Hematopoietic multipotent progenitor cell treated with erythropoietin and hydrocortisone succinate and interleukin-3 and kit ligand, for 6 days (in vitro differentiated cells): ENCODE data around the gene ROM1.
A peak's percentile ranks its signal among the peaks of the same experiment; 100 is the strongest.

ENCODE experiments used
- DNase-seq: peaks from one replicate; pipeline ENCODE4 v3.0.0-alpha.2; 2015

ROM1 gene

GRCh38 chr11:62588966-62589637 is 24.0 kb upstream of the ROM1 start:
- DNase-seq, result peak; percentile 66

DNA sequence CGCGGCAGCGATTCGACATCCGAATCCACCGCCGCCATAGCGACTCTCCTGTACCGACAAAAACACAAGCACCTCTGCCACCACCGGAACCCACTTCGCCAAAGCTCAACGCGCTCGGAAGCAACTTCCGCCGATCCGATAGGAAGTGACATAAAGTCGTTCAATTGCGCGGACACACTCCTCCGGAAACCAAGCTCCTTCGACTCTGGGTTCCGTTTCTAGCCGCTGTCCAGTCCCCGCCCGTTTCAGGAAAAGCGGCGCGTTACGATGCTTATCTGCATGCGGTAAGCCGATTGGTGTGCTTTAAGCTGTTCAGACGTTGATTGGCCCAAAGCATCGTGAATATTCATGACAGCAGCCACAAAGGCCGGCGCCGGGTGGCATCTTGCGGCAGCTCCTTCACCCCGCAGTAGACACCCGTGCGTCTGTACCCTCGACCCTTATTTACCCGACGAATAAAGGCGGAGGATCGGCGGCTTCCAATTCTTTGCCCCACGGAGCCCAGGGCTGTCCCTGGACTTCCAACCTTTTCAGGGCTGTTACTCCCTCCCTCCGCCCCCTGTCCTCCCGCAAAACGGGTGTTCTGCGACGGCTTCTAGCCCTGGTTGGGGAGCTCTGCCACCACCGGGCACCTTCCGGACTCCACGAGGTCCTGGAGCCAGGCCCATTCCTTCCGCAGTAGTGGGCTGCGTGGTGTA is 21.5 kb upstream of the ROM1 start, which contains the start of gene TUT1:
TUT1 (minus strand) TSS at position 76 of the 698 bp plus-strand sequence; CDS start at position 38, 38 bp downstream.
- peak; percentile 100 for DNase-seq

- DNase-seq, result peak; percentile 71
Measured at GRCh38 chr11:62592146-62592815, 20.8 kb upstream of the ROM1 start.

- DNase-seq, result no peak
Measured at GRCh38 chr11:62592989-62593421, 20.1 kb upstream of the ROM1 start.

GRCh38 chr11:62593434-62594044 is 19.5 kb upstream of the ROM1 start:
- DNase-seq, result peak; percentile 96

DNA sequence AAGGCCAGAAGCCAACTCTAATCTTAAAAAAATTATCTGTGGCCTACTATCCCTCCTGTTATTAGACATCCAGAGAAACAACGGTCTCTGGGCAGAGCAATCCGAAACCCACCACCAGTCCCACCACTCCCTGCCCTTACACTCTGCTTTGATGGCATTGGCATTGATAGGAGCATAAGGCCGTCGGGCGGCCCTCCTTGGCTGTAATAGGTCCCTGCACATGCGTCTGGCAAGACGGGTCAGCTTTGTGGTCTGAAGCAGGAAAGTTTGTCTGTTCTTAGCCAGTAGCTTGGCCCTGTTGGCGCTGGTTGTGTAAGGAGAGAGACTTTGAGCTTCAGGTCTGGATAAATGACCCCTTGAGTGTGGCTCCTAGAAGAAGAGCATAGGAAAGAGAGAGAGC is 17.9 kb upstream of the ROM1 start:
- no peak for DNase-seq

- peak; percentile 100 for DNase-seq
Measured at GRCh38 chr11:62599069-62599696, 13.9 kb upstream of the ROM1 start.

GRCh38 chr11:62599901-62600300 is 13.2 kb upstream of the ROM1 start:
- peak; percentile 41 for DNase-seq

DNA sequence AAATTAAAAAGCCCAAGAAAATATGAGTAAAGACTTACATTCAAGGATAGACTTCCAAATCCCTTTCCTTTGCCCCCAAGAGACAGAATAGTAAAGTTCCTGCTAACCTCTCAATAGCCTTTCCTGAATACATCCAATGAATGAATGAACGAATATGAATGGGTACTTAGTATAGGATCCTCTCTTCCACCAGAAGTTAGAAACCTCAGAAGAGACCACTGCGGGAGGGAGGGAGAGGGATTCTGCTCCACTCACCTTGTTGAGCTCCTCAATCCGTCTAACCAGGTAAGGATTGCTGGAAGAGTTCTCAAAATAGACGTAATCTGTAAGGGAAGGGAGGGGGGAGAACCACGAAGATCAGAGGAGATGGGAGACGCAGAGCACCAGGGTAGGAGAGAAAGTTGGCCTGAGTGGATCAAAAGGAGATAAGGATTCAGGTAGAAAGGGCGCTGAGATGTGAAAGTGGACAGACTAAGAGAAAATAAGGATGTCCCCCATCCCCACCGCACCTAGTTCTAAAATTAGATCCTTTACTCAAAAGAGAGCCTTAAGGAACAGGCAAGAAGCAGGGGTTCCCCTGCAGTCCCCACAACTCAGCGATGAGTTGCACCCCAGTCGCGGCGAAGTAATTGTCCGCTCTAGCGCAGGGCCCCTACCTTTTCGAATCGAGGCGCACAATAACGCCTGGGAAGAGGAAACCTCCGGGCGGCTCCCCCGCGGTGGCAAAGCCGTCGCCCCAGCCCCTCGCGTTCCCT is 12.5 kb upstream of the ROM1 start:
- peak; percentile 46 for DNase-seq

DNA sequence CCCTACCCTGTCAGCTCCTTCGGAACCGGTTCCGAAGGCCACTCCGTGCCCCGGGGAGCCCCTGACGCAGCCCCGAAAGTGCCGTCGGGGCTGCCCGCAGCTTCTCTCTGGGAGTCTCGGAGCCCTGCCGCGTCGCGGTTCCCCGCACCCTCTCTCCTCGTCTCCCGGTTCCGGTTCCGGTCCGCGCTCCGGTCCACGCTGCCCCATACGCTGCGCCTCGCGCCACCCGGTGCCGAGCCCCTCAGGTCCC is 12.0 kb upstream of the ROM1 start:
- peak; percentile 54 for DNase-seq

DNA sequence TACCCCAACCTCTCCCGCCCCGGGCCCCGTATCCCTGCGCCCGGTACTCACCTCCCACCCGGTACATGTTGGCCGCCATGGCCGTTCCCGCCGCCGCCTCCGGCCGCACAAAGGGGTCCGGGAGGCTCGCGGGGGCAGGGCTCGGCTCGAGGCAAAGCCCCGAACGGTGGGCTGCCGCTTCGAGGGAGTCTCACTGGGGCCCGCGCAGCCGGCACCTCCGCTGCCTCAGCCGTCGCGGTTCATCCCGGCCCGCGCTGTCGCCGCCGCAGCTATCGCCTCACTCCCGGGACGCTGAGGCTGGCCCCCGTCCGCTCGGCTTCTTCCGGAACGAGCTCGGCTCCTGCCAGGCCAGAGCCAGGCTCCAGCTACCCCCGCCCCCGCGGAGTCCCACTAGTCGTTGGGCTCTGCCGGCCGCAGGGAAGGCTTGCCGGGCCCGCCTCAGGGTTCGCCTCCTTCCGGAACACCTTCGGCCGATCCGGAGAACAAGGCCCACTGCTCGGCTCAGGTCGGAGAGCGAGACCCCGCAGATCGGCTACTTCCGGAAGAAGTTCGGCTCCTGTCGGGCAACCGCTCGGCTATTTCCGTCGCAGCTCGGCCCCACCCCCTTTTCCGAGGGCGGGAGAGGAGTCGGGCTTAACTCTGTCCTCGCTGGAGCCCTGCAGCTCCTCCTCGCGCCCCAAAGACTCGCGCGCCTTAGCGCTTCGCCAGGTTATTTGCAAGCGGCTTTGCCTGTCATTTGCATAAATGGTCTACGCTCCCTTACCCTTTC is 11.5 kb upstream of the ROM1 start, which contains the start of gene MTA2:
MTA2 (minus strand) TSS at position 494 of the 769 bp plus-strand sequence; CDS start at position 79, 415 bp downstream.
- peak; percentile 99 for DNase-seq

DNA sequence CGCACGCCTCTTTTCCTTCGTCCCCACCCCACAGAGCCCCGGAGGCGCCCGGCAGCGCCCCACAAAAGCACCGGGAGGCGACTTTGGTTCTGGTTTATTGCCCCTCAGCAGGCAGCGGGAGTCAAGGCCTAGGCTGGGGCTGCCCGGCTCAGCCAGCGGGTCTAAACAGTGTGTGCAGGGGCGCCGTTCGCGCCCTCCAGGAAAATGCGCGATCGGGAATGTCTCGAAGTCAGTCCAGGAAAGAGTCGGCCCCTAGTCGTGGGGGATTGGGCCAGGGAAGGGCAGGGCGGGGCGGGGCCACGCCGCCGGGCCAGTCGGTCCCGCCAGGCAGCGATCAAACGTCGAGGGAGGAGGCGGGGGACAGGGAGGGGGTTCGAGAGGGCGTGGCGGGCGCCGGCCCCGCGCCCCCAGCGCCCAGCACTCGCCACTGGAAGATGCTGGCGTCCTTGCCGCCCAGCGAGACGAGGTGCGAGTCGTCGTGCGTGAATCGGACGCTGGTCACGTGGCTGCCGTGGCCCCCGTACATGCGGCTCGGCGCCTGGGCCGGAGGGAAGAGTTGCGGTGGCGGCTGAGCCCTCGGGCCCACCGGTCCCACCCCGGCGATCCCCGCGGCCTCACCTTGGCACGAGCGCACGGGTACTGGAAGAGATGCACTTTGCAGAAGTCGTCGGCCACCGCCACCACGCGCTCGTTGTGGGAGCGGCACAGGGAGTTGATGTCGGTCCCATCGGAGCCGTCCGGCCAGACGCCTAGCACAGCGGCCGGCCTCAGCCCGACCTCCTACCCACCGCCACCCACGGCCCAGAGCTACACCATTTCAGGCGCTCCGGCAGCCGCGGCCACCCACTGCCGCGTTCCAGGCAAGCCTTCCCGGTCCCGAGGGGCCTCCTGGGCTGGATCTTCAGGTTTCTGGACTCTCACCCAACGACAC is 10.7 kb upstream of the ROM1 start:
- DNase-seq, result no peak

- DNase-seq, result no peak
Measured at GRCh38 chr11:62603072-62603408, 10.0 kb upstream of the ROM1 start.

- DNase-seq, result no peak
Measured at GRCh38 chr11:62603776-62604299, 9.2 kb upstream of the ROM1 start.

- no peak for DNase-seq
Measured at GRCh38 chr11:62604460-62605120, 8.5 kb upstream of the ROM1 start.

DNA sequence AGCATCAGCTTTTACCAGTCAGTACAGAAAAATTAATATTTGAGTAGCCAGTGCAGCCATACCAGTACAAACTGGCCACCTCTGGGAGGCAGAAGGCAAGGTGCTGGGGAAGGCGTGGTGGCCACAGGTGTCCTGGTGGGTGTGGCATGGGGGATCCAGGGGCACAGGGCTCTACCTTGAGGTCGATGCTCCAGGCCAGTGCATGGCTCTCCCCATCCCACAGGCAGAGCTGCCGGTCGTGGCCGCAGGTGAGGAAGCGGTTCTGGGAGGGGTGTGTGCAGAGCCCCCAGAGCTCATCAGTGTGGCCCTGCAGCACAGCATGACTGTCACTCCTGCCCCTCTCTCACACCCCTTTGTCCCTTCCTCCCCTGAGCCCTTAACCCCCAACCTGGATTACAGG is 7.6 kb upstream of the ROM1 start:
- no peak for DNase-seq

GRCh38 chr11:62605902-62606301 is 7.2 kb upstream of the ROM1 start:
- DNase-seq, result no peak

- peak; percentile 33 for DNase-seq
Measured at GRCh38 chr11:62607714-62608113, 5.3 kb upstream of the ROM1 start.

GRCh38 chr11:62608776-62609175 is 4.3 kb upstream of the ROM1 start:
- no peak for DNase-seq

DNA sequence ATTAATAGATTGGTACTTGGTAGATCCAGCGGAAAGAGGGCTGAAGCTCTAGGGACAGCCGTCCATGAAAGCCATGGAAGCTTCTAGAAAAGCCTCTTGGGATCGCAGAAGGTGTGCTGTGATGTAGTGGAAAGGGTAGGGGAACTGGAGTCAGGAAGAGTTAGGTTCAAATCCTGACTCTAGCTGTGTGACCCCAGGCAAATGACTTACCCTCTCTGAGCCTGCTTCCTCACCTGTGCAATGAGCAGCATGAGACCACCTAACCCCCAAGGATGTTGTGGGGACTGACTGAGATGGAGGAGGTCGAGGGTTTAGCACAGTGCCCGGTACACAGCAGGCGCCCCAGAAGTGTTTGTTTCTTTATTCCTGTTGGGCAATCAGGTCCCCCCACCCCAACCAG is 2.7 kb upstream of the ROM1 start:
- no peak for DNase-seq
